Loucy (cell line): Measurements from ENCODE around the gene ZFHX3.

Experiments used
- H2AFZ ChIP-seq: fragments of 200-600 bp; sonication (generic); 2 replicates; pipeline ENCODE4 v1.6.0; 2016; ENCODE audit warnings: antibody characterized with exemption, mild to moderate bottlenecking, low read length, moderate library complexity
- H3F3A ChIP-seq: fragments of 200-600 bp; 2 replicates; pipeline ENCODE4 v1.6.0; 2016; ENCODE audit warnings: antibody characterized with exemption, low read depth, mild to moderate bottlenecking
- H3K27me3 ChIP-seq: fragments of 200-600 bp; sonication (generic); 2 replicates; pipeline ENCODE4 v1.6.1; 2014; ENCODE audit warnings: low read length, mild to moderate bottlenecking; ENCODE audit not compliant: insufficient read depth, poor library complexity, severe bottlenecking
- H3K36me3 ChIP-seq: fragments of 200-600 bp; sonication (generic); 2 replicates; pipeline ENCODE4 v1.6.1; 2016; ENCODE audit warnings: low read length; ENCODE audit not compliant: insufficient read depth
- H3K4me1 ChIP-seq: fragments of 200-600 bp; sonication (generic); 2 replicates; pipeline ENCODE4 v1.5.1; 2014; ENCODE audit warnings: low read length, mild to moderate bottlenecking; ENCODE audit not compliant: insufficient read depth, poor library complexity, severe bottlenecking
- H3K4me2 ChIP-seq: fragments of 200-600 bp; sonication (generic); 2 replicates; pipeline ENCODE4 v1.6.0; 2014; ENCODE audit warnings: antibody characterized with exemption, low read length, low read depth, mild to moderate bottlenecking; ENCODE audit not compliant: poor library complexity, severe bottlenecking
- H3K4me3 ChIP-seq: fragments of 200-600 bp; sonication (generic); 2 replicates; pipeline ENCODE4 v1.5.1; 2014; ENCODE audit warnings: low read length, mild to moderate bottlenecking, mixed read lengths; ENCODE audit not compliant: poor library complexity, severe bottlenecking
- H3K79me2 ChIP-seq: fragments of 200-600 bp; sonication (generic); 2 replicates; pipeline ENCODE4 v1.6.1; 2014; ENCODE audit warnings: low read length; ENCODE audit not compliant: insufficient read depth
- H3K9ac ChIP-seq: fragments of 200-600 bp; sonication (generic); 2 replicates; pipeline ENCODE4 v1.6.0; 2014; ENCODE audit warnings: mild to moderate bottlenecking, low read depth, low read length, moderate library complexity; ENCODE audit not compliant: poor library complexity, severe bottlenecking
- H3K9me2 ChIP-seq: fragments of 200-600 bp; sonication (generic); replicated peaks from 2 replicates; pipeline ENCODE4 v1.6.1; 2016; ENCODE audit warnings: low read depth, low read length, mixed read lengths
- H3K9me3 ChIP-seq: fragments of 200-600 bp; sonication (generic); 2 replicates; pipeline ENCODE4 v1.6.1; 2014; ENCODE audit warnings: mild to moderate bottlenecking, antibody characterized with exemption, low read length, low read depth; ENCODE audit not compliant: insufficient read depth
- H4K20me1 ChIP-seq: fragments of 200-600 bp; sonication (generic); 2 replicates; pipeline ENCODE4 v1.6.0; 2014; ENCODE audit warnings: antibody characterized with exemption, low read length, mild to moderate bottlenecking; ENCODE audit not compliant: insufficient read depth, poor library complexity, severe bottlenecking
- EZH2phosphoT487 ChIP-seq: fragments of 200-600 bp; IDR thresholded peaks from 2 replicates; pipeline ENCODE4 v1.6.1; 2018; ENCODE audit warnings: antibody characterized with exemption, mild to moderate bottlenecking, moderate library complexity, borderline replicate concordance
- TF ChIP-seq, protein P1 (sequence below): fragments of 200-600 bp; sonication (generic); conservative IDR thresholded peaks from 2 replicates; pipeline ENCODE4 v1.5.1; 2014; ENCODE audit warnings: mild to moderate bottlenecking, antibody characterized with exemption, low read length

Gene ZFHX3

DNA sequence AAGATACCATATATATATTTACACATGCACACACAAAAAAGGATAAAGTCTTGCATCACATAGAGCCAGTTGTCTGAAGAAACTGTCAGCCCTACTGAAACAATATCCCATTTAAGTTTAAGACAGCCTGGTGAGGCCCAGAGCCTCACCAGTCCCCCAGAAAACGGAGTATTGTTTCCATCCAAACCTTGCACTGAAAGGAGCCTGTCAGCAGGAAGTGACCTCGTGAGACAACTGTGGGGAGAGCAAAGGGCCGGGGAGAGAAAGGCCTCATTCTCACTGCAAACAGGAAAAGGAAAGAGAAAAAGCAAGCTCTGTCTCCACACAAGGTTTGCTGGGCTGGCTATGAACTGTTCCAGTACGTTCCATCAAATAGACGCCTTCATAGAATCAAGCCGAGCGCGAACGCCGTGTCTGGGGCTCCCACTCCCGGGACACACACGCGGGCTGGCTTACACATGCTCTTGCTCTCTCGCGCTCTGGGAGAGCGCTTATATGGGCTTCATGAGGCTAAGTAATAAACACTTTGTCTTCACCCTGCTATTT is 44.4 kb upstream of the ZFHX3 start:
- Histone ChIP-seq H3K4me1 (peaks cover 21% of the 10 kb centered on the region), H3K4me3 (no peak overlapping the region), H3F3A (no peaks in the 10 kb centered on the region), H3K9me3 (no peaks in the 10 kb centered on the region), H3K27me3 (no peaks in the 10 kb centered on the region), H3K4me2 (peak overlapping the region; percentile 21), H4K20me1 (no peaks in the 10 kb centered on the region), H2AFZ (peak overlapping the region; percentile 98), H3K36me3 (no peaks in the 10 kb centered on the region), H3K9me2 (no peaks in the 10 kb centered on the region), H3K9ac (peak overlapping the region; percentile 48), H3K79me2 (no peaks in the 10 kb centered on the region)
- TF ChIP-seq EZH2phosphoT487, result no peak
- TF ChIP-seq, protein P1, sequence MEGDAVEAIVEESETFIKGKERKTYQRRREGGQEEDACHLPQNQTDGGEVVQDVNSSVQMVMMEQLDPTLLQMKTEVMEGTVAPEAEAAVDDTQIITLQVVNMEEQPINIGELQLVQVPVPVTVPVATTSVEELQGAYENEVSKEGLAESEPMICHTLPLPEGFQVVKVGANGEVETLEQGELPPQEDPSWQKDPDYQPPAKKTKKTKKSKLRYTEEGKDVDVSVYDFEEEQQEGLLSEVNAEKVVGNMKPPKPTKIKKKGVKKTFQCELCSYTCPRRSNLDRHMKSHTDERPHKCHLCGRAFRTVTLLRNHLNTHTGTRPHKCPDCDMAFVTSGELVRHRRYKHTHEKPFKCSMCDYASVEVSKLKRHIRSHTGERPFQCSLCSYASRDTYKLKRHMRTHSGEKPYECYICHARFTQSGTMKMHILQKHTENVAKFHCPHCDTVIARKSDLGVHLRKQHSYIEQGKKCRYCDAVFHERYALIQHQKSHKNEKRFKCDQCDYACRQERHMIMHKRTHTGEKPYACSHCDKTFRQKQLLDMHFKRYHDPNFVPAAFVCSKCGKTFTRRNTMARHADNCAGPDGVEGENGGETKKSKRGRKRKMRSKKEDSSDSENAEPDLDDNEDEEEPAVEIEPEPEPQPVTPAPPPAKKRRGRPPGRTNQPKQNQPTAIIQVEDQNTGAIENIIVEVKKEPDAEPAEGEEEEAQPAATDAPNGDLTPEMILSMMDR, result no peak

DNA sequence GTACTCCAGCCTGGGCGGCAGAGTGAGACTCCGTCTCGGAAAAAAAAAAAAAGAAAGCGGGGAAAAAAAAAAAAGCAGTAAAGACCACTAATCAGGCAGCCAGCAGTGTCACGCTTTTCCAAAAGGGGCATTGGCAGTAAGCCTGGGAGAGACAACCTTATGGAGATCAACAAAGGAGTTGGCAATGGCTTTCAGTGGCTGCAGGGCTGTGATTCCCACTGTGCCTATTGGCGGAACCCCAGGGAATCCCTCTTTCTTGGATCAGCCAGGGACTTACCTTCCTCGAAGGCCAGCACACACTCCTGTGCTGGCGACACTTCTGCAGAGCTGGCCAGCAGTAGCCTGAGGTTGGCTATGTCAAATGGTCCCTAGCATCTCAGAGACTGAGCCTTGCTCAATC is 43.2 kb upstream of the ZFHX3 start:
- Histone ChIP-seq H3K9me3 (no peaks in the 10 kb centered on the region), H2AFZ (no peak overlapping the region), H3K36me3 (no peaks in the 10 kb centered on the region), H3K9ac (no peak overlapping the region), H3K4me2 (no peak overlapping the region), H3F3A (no peaks in the 10 kb centered on the region), H3K9me2 (no peaks in the 10 kb centered on the region), H3K79me2 (no peaks in the 10 kb centered on the region), H3K27me3 (no peaks in the 10 kb centered on the region), H3K4me3 (no peak overlapping the region), H4K20me1 (no peaks in the 10 kb centered on the region), H3K4me1 (peaks cover 21% of the 10 kb centered on the region)
- TF ChIP-seq EZH2phosphoT487, result no peak
- TF ChIP-seq, protein P1, result no peak

DNA sequence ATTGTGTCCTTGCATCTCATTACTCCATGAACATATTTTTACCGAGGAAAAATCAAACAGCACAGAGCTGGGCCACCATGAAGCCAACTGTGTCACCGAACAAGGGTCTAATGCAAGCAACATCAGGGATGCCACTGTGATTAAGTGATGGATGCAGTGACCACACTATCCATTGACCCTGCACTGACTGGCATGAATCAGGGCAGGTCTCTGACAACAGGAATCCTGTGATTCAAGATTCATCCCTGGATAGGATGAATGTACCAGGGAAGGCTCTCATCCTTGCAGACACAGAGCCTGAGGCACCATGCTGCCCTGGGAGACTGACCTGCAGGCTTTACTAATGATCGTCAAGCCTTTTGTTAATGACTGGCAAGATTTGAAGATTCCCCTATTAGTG is 41.5 kb upstream of the ZFHX3 start:
- Histone ChIP-seq H3K4me3 (no peak overlapping the region), H3K9me2 (no peaks in the 10 kb centered on the region), H3K9ac (no peak overlapping the region), H4K20me1 (no peaks in the 10 kb centered on the region), H3K79me2 (no peaks in the 10 kb centered on the region), H3K4me2 (no peak overlapping the region), H3K36me3 (no peaks in the 10 kb centered on the region), H3K4me1 (peaks cover 15% of the 10 kb centered on the region), H3K27me3 (no peaks in the 10 kb centered on the region), H3K9me3 (no peaks in the 10 kb centered on the region), H2AFZ (no peak overlapping the region), H3F3A (no peaks in the 10 kb centered on the region)
- TF ChIP-seq, protein P1, result no peak
- TF ChIP-seq EZH2phosphoT487, result no peak
